ENCODE results near the gene FITM1. TPM values are rescaled to one million over a fixed set of nuclear protein-coding genes. Genes with fewer than 3 reads are reported as not detected.

The FITM1 gene
- polyA plus RNA-seq, 2 of the 4 experiments (the other 2 are of a cell fraction): 0.06 TPM; not detected in 1

DNA sequence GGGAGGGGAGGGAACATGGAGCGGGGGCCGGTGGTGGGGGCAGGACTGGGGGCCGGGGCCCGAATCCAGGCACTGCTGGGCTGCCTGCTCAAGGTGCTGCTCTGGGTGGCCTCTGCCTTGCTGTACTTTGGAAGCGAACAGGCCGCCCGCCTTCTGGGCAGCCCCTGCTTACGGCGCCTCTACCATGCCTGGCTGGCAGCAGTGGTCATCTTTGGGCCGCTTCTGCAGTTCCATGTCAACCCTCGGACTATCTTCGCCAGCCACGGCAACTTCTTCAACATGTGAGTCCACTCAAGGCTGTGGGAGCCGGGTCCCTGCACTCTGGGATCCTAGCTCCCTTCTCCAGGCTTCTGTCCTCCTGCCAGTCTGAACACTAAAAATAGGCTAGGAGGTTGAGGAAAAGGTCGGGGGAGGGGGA is 1.1 kb downstream of the FITM1 start:
- no peak overlapping the region for H3K4me2 ChIP-seq
- ChIA-PET CTCF (interaction anchor here (1.3 to 2.4 kb wide), 3 partner anchors 10 to 23 kb away, joined by 4 to 8 read pairs (median 5); partner anchors contain the start of gene NRL), POLR2A (no interaction called here)
- ATAC-seq (no peak), DNase-seq (ENCODE audit: low read depth in 1 of 2, low spot score in 1 of 2) (no peak), FAIRE-seq (no peak)
- H3K27ac ChIP-seq: no peak overlapping the region
- no peak overlapping the region for H3K4me3 ChIP-seq
- 82% methylated on average over 10 of the region's 15 CpGs for WGBS (ENCODE audit: missing lambda C conversion rate)
- H3K4me1 ChIP-seq: peaks cover 5% of the 10 kb centered on the region; the same call in 2 of the 3 replicates
- H3K9me3 ChIP-seq: no peaks in the 10 kb centered on the region
- TF ChIP-seq HOXA7 (CRISPR knock-in tag; IDR thresholded peaks at IDR 0.05) (no peak), FOSB (CRISPR knock-in tag; IDR thresholded peaks at IDR 0.05) (no peak), JUN (IDR thresholded peaks at IDR 0.05) (no peak), CEBPB (IDR thresholded peaks at IDR 0.05) (no peak)

DNA sequence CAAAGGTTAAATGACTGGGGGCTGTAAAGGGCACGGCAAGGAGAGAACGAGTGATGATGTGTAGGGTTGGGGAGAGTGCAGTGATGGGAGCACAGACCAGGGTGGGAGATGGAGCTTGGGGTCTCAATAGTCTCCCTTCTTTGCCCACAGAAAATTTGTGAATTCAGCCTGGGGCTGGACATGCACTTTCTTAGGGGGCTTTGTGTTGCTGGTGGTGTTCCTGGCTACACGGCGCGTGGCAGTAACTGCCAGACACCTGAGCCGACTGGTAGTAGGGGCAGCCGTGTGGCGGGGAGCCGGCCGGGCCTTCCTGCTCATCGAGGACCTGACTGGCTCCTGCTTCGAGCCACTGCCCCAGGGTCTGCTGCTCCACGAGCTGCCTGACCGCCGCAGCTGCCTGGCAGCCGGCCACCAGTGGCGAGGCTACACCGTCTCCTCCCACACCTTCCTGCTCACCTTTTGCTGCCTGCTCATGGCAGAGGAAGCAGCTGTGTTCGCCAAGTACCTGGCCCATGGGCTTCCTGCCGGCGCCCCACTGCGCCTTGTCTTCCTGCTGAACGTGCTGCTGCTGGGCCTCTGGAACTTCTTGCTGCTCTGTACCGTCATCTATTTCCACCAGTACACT is 1.7 kb downstream of the FITM1 start:
- H3K9me3 ChIP-seq: no peaks in the 10 kb centered on the region
- no peak overlapping the region for H3K27ac ChIP-seq
- TF ChIP-seq RARB (CRISPR knock-in tag; IDR thresholded peaks at IDR 0.05) (no peak), CHD2 (IDR thresholded peaks at IDR 0.05; ENCODE audit: low read length, partially characterized antibody) (no peak), ZC3H11A (IDR thresholded peaks at IDR 0.05) (no peak), TP53 (CRISPR knock-in tag; IDR thresholded peaks at IDR 0.05) (no peak), HOXB13 (CRISPR knock-in tag; IDR thresholded peaks at IDR 0.05; ENCODE audit: low read depth) (no peak), KDM1A (IDR thresholded peaks at IDR 0.05; ENCODE audit: low read depth) (no peak)
- TF ChIP-seq, protein P1, sequence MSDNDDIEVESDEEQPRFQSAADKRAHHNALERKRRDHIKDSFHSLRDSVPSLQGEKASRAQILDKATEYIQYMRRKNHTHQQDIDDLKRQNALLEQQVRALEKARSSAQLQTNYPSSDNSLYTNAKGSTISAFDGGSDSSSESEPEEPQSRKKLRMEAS (IDR thresholded peaks at IDR 0.05): no peak
- DNase-seq (ENCODE audit: low read depth in 1 of 2, low spot score in 1 of 2) (no peak), FAIRE-seq (no peak), ATAC-seq (no peak)
- H3K4me3 ChIP-seq: no peak overlapping the region
- CTCF ChIA-PET: interaction anchor here (1.3 to 2.4 kb wide), 4 partner anchors 11 to 574 kb away, joined by 3 to 8 read pairs (median 4); partner anchors contain the start of gene NRL
- H3K4me1 ChIP-seq: peaks cover 11% of the 10 kb centered on the region; the same call in 2 of the 3 replicates
- no peak overlapping the region for H3K4me2 ChIP-seq
- POLR2A ChIA-PET: interaction anchor here (1.7 kb wide), 1 partner anchor 9 kb away, joined by 4 read pairs; the partner anchor contains the start of gene EMC9
- WGBS (ENCODE audit: missing lambda C conversion rate): 92% methylated on average over 13 of the region's 24 CpGs

- 96% methylated on average over 2 of the region's 2 CpGs for WGBS (ENCODE audit: missing lambda C conversion rate)
- no peak for FAIRE-seq
- Histone ChIP-seq H3K27ac (no peak overlapping the region), H3K9me3 (no peaks in the 10 kb centered on the region), H3K4me1 (peaks cover 16% of the 10 kb centered on the region; the same call in 2 of the 3 replicates), H3K4me3 (no peak overlapping the region), H3K4me2 (no peak overlapping the region)
- ATAC-seq: no peak
- DNase-seq (ENCODE audit: low read depth in 1 of 2, low spot score in 1 of 2): no peak
- TF ChIP-seq SREBF2 (IDR thresholded peaks at IDR 0.05) (no peak), HES2 (IDR thresholded peaks at IDR 0.05) (no peak), CEBPB (IDR thresholded peaks at IDR 0.05) (no peak), NPAS2 (CRISPR knock-in tag; IDR thresholded peaks at IDR 0.05; ENCODE audit: borderline replicate concordance) (no peak), FOXS1 (CRISPR knock-in tag; IDR thresholded peaks at IDR 0.05) (no peak), RNF2 (IDR thresholded peaks at IDR 0.05; ENCODE audit: borderline replicate concordance, low read depth) (no peak)
- TF ChIP-seq, protein P2, sequence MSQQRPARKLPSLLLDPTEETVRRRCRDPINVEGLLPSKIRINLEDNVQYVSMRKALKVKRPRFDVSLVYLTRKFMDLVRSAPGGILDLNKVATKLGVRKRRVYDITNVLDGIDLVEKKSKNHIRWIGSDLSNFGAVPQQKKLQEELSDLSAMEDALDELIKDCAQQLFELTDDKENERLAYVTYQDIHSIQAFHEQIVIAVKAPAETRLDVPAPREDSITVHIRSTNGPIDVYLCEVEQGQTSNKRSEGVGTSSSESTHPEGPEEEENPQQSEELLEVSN (IDR thresholded peaks at IDR 0.05; ENCODE audit: borderline replicate concordance, low read depth): no peak
- TF ChIP-seq, protein P3, sequence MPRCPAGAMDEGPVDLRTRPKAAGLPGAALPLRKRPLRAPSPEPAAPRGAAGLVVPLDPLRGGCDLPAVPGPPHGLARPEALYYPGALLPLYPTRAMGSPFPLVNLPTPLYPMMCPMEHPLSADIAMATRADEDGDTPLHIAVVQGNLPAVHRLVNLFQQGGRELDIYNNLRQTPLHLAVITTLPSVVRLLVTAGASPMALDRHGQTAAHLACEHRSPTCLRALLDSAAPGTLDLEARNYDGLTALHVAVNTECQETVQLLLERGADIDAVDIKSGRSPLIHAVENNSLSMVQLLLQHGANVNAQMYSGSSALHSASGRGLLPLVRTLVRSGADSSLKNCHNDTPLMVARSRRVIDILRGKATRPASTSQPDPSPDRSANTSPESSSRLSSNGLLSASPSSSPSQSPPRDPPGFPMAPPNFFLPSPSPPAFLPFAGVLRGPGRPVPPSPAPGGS (IDR thresholded peaks at IDR 0.05): no peak
- ChIA-PET POLR2A (interaction anchor here (1.7 kb wide), 1 partner anchor 8 kb away, joined by 4 read pairs; the partner anchor contains the start of gene EMC9), CTCF (interaction anchor here (0.6 to 2.4 kb wide), 6 partner anchors 13 to 574 kb away, joined by 3 to 13 read pairs (median 4); partner anchors contain the start of gene IRF9)
Measured at GRCh38 chr14:24132976-24133375, 2.5 kb downstream of the FITM1 start.

Measured in A549 (cell line).